HFFc6 (cell line): Measurements from ENCODE around the gene CASKIN1. TPM values are rescaled to one million over a fixed set of nuclear protein-coding genes. Genes with fewer than 3 reads are reported as not detected.

ENCODE experiments used
- DNase-seq: peaks from one replicate; pipeline ENCODE4 v3.0.0-alpha.2; 2018
- H3K27ac Mint-ChIP-seq: 2 replicates; pipeline ENCODE4 v1.8.0; 2020; ENCODE audit warnings: mild to moderate bottlenecking, mixed read lengths
- H3K27me3 Mint-ChIP-seq: 2 replicates; pipeline ENCODE4 v1.8.0; 2021; ENCODE audit warnings: mild to moderate bottlenecking, moderate library complexity, mixed read lengths; ENCODE audit not compliant: insufficient read depth
- H3K36me3 Mint-ChIP-seq: 2 replicates; pipeline ENCODE4 v1.8.0; 2021; ENCODE audit warnings: low read depth, mixed read lengths
- H3K4me1 Mint-ChIP-seq: 2 replicates; pipeline ENCODE4 v1.8.0; 2020; ENCODE audit warnings: low read depth, mixed read lengths
- H3K4me3 Mint-ChIP-seq: 2 replicates; pipeline ENCODE4 v1.8.0; 2020; ENCODE audit warnings: mild to moderate bottlenecking, moderate library complexity, mixed read lengths
- H3K9me3 Mint-ChIP-seq: 2 replicates; pipeline ENCODE4 v1.8.0; 2020; ENCODE audit warnings: mild to moderate bottlenecking, mixed read lengths
- CTCF ChIP-seq: fragments of 200-600 bp; sonication (generic); IDR thresholded peaks from 2 replicates; pipeline ENCODE4 v1.5.0; 2021; ENCODE audit warnings: antibody characterized with exemption, mild to moderate bottlenecking
- total RNA-seq, 6 experiments: library from RNA; stranded (reverse); fragmentation: NEBNext Ultra II Directional; extraction: Animal tissue kit (Norgen Biotek cat#: 25700); gene quantifications; 2 replicates in 1 of 6; 3 replicates in 5 of 6; pipeline ENCODE4 v1.2.3, GENCODE V29; 2021

Gene CASKIN1
- total RNA-seq, 6 experiments from 2014 or later: 0.06 to 0.56 (median 0.11) TPM

GRCh38 chr16:2170587-2171435 is 25.6 kb downstream of the CASKIN1 start:
- no peaks in the 10 kb centered on the region for H3K4me1 Mint-ChIP-seq
- H3K27ac Mint-ChIP-seq: no peak overlapping the region
- H3K4me3 Mint-ChIP-seq: no peak overlapping the region
- TF ChIP-seq CTCF: no peak
- no peak for DNase-seq
- peaks cover 6% of the 10 kb centered on the region for H3K27me3 Mint-ChIP-seq
- peaks cover 2% of the 10 kb centered on the region for H3K36me3 Mint-ChIP-seq
- no peaks in the 10 kb centered on the region for H3K9me3 Mint-ChIP-seq

GRCh38 chr16:2170080-2170479 is 26.3 kb downstream of the CASKIN1 start:
- Mint-ChIP-seq H3K4me1 (no peaks in the 10 kb centered on the region), H3K27me3 (peaks cover 6% of the 10 kb centered on the region; the same call in 1 of the 2 replicates), H3K4me3 (no peak overlapping the region), H3K36me3 (no peaks in the 10 kb centered on the region), H3K27ac (no peak overlapping the region), H3K9me3 (no peaks in the 10 kb centered on the region)
- TF ChIP-seq CTCF: no peak
- DNase-seq: no peak

- no peaks in the 10 kb centered on the region; the same call in 1 of the 2 replicates for H3K27me3 Mint-ChIP-seq
- no peak for TF ChIP-seq CTCF
- H3K4me3 Mint-ChIP-seq: no peak overlapping the region
- DNase-seq: no peak
- H3K27ac Mint-ChIP-seq: no peak overlapping the region
- H3K36me3 Mint-ChIP-seq: peaks cover 3% of the 10 kb centered on the region; the same call in 1 of the 2 replicates
- H3K4me1 Mint-ChIP-seq: no peaks in the 10 kb centered on the region
- no peaks in the 10 kb centered on the region for H3K9me3 Mint-ChIP-seq
Measured at GRCh38 chr16:2167068-2167638, 29.3 kb downstream of the CASKIN1 start.

- Mint-ChIP-seq H3K4me3 (no peak overlapping the region), H3K4me1 (no peaks in the 10 kb centered on the region), H3K27me3 (no peaks in the 10 kb centered on the region; the same call in 1 of the 2 replicates), H3K27ac (no peak overlapping the region), H3K36me3 (peaks cover 3% of the 10 kb centered on the region; the same call in 1 of the 2 replicates), H3K9me3 (no peaks in the 10 kb centered on the region)
- TF ChIP-seq CTCF: no peak
- DNase-seq: no peak
Measured at GRCh38 chr16:2166263-2167067, 29.9 kb downstream of the CASKIN1 start.

- TF ChIP-seq CTCF: no peak
- Mint-ChIP-seq H3K4me3 (no peak overlapping the region), H3K36me3 (peaks cover 3% of the 10 kb centered on the region; the same call in 1 of the 2 replicates), H3K27me3 (no peaks in the 10 kb centered on the region; the same call in 1 of the 2 replicates), H3K4me1 (no peaks in the 10 kb centered on the region), H3K9me3 (no peaks in the 10 kb centered on the region), H3K27ac (no peak overlapping the region)
- no peak for DNase-seq
Measured at GRCh38 chr16:2165861-2166260, 30.5 kb downstream of the CASKIN1 start.
